Activated naive CD8-positive, alpha-beta T cell treated with anti-CD3 and anti-CD28 coated beads, Interleukin-2, amount 50 U/mL, for 16 hours (primary cell): ENCODE data around the gene FSTL1.
"Not testable (repeated sequence)": the region's sequence is repeated elsewhere in the genome, so short reads cannot be mapped to it uniquely, and the experiment has no call there.

Source experiments
- DNase-seq: peaks from one replicate; pipeline ENCODE4 v3.0.0-alpha.2; 2020; ENCODE audit warnings: low read depth, low spot score

Gene FSTL1

GRCh38 chr3:120418446-120418845 is 32.3 kb downstream of the FSTL1 start:
- no peak for DNase-seq

GRCh38 chr3:120417272-120417911 is 33.4 kb downstream of the FSTL1 start:
- DNase-seq = peak; percentile 66

- no peak for DNase-seq
These were observed 33.9 kb downstream of the FSTL1 start for GRCh38 chr3:120416868-120417267.

- no peak for DNase-seq
These were observed 35.0 kb downstream of the FSTL1 start for GRCh38 chr3:120415756-120416155.

GRCh38 chr3:120410541-120410940 is 40.3 kb downstream of the FSTL1 start:
- DNase-seq = no peak

- no peak for DNase-seq
These were observed 40.7 kb downstream of the FSTL1 start for GRCh38 chr3:120410116-120410515.

- DNase-seq = no peak
These were observed 43.1 kb downstream of the FSTL1 start for GRCh38 chr3:120407508-120408287.

- DNase-seq = no peak
These were observed 45.9 kb downstream of the FSTL1 start for GRCh38 chr3:120404876-120405275.

GRCh38 chr3:120402257-120402656 is 48.5 kb downstream of the FSTL1 start:
- no peak for DNase-seq

- DNase-seq = no peak
These were observed 51.4 kb downstream of the FSTL1 start for GRCh38 chr3:120399372-120399771.

GRCh38 chr3:120396469-120396868 is 54.3 kb downstream of the FSTL1 start:
- DNase-seq = no peak

GRCh38 chr3:120394347-120394746 is 56.4 kb downstream of the FSTL1 start:
- no peak for DNase-seq

- no peak for DNase-seq
These were observed 57.0 kb downstream of the FSTL1 start for GRCh38 chr3:120393761-120394160.

GRCh38 chr3:120393243-120393642 is 57.5 kb downstream of the FSTL1 start:
- no peak for DNase-seq

- no peak for DNase-seq
These were observed 67.8 kb downstream of the FSTL1 start for GRCh38 chr3:120382941-120383447.

- DNase-seq = no peak
These were observed 69.3 kb downstream of the FSTL1 start for GRCh38 chr3:120381503-120381902.

GRCh38 chr3:120377948-120378347 is 72.8 kb downstream of the FSTL1 start:
- DNase-seq = not testable (repeated sequence)

- no peak for DNase-seq
These were observed 80.3 kb downstream of the FSTL1 start for GRCh38 chr3:120370463-120370862.

GRCh38 chr3:120369037-120369467 is 81.7 kb downstream of the FSTL1 start:
- no peak for DNase-seq

GRCh38 chr3:120368172-120368571 is 82.6 kb downstream of the FSTL1 start:
- DNase-seq = no peak

- DNase-seq = no peak
These were observed 86.0 kb downstream of the FSTL1 start for GRCh38 chr3:120364821-120365220.

GRCh38 chr3:120364101-120364500 is 86.7 kb downstream of the FSTL1 start:
- no peak for DNase-seq

- no peak for DNase-seq
These were observed 93.0 kb downstream of the FSTL1 start for GRCh38 chr3:120357807-120358206.
